T-helper 1 cell (primary cell): Measurements from ENCODE around the gene EHMT1.

ENCODE experiments used
- DNase-seq, 5 donors: peaks; one replicate each; pipeline ENCODE4 v3.0.0-alpha.2; 2012 to 2020

EHMT1 gene

DNA sequence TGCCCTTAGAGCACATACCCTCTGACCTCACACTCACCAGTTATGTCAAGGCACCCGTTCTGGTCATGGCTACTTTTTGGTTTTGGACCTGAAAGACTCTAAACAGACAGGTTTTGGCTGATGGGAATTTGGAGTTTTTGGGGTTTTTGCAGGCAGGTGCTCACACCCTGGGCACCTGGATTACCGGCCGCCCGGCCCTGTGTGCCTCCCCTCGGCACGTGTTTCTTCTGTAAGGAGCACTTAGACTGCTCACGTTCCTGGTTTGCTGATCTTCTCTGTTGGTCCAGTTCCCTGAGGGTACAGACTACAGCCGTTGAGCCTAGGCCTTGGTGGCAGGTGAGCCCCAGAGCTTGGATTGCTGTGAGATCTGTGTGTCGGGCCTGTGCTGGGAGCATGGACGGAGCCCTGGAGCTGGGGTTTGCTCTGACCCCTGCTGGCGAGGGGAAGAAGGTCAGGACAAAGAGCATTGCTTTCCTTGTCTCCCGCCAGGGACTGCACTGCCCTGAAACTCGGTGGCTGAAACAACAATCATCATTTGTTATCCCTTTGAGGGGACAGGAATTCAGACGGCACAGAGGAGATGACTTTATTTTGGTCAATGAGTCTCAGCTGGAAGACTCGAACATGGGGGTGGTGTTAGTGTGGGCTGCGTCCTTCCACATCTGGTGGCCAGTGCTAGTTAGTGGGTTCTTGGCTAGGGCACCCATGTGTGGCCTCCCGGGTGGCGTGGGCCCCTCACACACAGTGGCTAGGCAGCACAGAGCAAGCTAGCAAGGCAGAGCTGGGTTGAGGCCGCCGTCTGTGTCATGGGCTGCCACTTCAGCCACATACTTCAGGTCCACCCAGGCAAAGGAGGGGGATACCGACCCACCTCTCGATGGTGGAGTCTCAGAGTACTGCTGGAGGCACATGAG, 76.4 kb downstream of the EHMT1 start:
- DNase-seq: no peak

DNA sequence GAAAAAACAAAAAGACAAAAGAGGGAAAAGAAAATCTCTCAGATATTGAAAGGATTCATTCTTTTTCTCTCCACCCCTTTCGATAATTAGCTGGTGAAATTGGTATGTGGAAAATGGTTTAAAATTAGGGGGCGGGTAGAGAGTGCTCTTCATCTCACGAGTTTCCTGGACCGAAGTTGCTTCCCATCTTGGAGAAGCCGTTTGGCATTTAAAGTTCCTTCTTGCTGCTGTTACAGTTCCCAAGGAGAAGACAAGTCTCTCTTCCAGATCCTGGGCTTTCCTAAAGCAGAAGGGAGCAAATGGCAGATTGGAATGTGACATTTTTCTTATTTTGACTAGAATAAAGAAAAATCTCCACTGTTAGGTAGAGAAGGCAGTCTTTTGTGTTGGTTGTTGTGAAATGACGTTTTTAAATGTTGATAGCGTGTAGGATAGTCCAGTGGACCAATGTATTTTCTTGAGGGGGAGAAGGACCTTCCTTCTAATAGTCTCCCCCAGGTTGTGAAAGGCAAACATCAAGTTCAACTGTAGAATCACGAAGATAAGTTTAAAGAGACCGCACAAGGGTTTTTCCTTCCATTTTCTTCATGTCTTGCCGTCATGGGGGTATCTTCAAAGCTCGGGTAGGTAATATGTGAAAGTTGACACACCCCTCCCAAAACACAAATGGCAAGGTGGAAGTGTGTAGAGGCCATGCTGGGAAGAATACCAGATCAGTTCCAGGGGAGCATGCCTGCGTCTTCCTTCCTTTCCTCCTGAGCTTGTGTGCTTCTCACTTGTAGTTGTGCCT, 77.5 kb downstream of the EHMT1 start:
- DNase-seq: no peak

DNA sequence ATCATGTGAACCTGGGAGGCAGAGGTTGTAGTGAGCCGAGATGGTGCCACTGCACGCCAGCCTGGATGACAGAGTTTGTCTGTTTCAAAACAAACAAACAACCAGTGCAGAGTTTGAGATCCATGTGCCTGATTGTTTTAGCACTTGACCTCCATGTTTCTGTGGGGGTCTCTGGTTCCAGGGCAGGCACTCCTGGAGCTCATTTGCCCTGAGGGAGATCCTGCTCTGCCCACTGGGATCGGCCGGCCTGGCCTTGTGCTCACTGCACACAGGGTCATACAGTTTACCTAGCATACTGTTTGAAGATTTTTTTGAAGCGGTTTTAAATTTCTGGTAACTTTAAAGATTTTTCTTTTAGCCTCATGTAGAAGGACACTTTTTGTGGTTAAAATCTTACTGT, 78.4 kb downstream of the EHMT1 start:
- no peak for DNase-seq

- no peak for DNase-seq
Observed at GRCh38 chr9:137697832-137698231, 79.0 kb downstream of the EHMT1 start.

DNA sequence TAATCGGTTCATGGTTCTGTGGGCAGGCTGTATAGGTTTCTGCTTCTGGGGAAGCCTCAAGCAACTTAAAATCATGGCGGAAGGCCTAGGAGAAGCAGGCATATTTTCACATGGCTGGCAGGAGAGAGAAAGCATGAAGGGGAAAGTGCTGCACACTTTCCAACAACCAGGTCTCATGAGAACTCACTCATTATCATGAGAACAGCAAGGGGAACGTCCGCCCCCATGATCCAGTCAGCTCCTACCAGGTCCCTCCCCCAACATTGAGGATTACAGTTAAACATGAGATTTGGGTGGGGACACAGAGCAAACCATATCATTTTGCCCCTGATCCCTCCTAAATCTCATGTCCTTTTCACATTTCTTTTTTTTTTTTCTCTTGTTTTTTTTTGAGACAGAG, 82.1 kb downstream of the EHMT1 start:
- no peak for DNase-seq

GRCh38 chr9:137702615-137703379, 84.0 kb downstream of the EHMT1 start:
- no peak for DNase-seq

DNA sequence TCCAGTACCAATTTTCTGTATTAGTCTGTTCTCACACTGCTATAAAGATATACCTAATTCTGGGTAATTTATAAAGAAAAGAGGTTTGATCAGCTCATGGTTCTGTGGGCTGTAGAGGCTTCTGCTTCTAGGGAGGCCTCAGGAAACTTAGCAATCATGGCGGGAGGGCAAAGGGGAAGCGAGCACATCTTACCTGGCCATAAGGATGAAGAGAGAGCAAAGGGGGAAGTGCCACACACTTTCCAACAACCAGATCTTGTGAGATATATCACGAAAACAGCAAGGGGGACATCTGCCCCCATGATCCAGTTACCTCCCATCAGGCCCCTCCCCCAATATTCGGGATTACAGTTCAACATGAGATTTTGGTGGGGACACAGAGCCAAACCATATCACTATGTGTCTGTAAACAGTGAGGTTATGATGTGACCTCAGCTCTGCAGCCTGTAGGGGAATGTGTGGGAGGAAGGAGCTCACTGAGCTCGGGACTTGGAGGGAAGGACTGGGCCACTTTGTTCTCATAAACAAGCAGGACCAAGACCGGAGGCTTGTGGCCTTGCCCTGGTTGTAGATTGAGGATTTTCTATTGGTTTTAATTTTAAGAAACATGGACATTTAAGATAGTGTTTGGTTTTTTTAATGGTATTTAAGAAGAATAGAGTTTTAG, 85.2 kb downstream of the EHMT1 start:
- no peak for DNase-seq

DNA sequence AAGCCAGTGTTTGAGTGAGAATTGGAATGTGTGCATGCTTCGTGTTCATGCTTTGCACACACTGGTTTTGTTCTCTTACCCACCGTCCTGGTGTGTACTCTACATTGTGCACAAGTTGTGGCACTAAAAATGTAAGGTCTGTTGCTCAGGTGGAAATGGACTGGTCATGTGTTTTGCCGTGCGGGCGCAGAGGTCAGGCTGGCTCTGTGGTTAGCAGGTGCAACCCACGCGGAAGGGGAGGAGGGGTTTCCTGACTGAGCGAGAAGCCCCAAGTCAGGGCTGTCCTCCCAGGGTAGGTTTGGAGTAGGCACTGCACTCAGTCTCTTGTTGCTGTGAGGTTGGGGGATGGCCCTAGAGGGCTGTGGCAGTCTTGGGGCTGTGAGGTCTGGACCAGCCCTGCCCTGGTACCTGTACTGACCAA, 86.6 kb downstream of the EHMT1 start:
- peak in 1 of 5 donors; percentile 27 for DNase-seq

- no peak for DNase-seq
Observed at GRCh38 chr9:137705906-137706305, 87.1 kb downstream of the EHMT1 start.

DNA sequence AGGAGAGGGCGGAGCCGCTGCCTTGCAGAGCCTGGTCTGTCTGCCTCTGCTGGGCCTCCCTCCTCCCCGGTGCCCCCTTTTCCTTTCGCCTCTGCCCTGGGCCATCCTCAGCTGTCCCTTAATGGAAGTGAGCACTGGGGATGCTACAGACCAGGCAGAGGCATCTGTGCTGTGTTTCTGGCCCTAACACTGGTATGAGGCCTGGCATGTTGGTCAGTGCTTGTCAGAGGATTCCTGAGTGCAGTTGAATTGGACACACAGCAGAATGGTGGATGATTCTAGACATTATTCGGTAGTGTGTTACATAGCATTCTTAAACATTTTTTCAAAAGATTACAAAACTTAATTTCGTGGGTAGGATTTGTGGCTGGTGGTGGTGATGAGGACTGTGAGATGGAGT, 88.6 kb downstream of the EHMT1 start:
- no peak for DNase-seq

DNA sequence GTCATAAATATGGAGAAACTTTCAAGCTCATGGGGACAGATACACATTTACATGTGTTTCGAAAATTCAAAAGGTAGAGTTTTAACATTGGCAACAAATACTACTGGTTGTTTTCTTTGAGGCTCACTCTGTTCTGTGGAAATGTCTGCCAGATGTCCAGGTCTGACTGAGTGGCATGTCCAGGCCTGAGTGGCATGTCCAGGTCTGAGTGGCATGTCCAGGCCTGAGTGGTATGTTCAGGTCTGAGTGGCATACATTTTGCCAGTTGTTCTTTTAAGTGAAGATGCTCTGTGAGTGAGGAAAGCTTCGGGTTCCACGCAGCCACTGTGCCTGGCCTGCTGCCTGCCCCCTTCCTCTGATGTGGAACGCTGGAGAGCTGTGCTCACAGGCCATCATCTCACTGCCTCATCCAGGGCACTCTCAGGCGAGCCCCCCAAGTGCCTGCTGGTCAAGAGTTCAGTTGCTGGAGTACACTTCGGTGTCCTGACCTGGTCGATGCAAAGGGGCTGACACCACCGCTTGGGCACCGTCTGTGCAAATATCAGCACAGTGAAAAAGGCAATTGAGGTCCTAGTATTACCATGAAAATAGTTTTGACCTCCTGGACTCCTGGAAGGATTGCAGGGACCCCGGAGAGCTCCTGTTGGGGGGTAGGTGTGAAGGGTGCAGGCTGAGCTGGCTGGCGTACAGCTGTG, 89.9 kb downstream of the EHMT1 start:
- no peak for DNase-seq

GRCh38 chr9:137709411-137710101, 90.8 kb downstream of the EHMT1 start:
- no peak for DNase-seq

GRCh38 chr9:137710704-137711103, 91.9 kb downstream of the EHMT1 start:
- DNase-seq: no peak

DNA sequence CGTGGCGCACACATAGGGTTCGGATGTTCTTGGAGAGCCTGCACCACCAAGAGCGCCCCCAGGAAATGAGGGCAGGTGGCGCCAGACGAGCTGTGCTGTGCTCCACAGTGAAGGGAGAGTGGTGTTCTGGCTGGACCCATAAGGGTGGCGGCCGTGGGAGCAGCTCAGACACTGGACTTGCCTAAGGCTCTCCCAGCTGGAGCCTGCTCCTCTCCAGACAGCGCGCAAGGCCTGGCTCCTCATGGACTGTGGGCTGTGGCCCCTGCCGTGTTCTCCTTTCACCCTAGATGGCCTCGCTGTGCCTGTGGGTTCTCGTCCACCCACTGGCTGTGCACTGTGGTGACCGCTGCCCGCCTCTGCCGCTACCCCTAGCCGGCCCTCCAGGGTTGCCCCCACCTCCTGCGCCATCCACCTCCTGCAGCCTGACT, 92.9 kb downstream of the EHMT1 start:
- DNase-seq: no peak

DNA sequence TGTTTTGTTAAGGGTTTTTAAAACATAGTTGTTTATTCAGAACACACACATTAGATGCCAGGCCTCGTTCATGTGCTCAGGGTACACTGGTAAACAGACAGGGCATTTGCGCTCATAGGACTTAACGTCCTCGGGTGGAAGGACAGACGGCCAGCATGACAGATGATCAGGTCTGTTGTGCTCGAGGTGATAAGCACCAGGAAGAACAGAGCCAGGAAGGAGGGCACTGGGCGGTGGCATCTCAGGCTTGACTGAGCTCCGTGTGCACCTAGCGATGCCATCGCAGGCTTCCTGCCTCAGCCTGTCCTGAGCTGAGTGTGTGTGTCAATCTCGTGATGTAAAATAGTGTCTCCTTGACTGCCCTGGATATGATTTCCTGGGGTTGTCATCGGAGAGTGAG, 96.5 kb downstream of the EHMT1 start:
- DNase-seq: no peak

DNA sequence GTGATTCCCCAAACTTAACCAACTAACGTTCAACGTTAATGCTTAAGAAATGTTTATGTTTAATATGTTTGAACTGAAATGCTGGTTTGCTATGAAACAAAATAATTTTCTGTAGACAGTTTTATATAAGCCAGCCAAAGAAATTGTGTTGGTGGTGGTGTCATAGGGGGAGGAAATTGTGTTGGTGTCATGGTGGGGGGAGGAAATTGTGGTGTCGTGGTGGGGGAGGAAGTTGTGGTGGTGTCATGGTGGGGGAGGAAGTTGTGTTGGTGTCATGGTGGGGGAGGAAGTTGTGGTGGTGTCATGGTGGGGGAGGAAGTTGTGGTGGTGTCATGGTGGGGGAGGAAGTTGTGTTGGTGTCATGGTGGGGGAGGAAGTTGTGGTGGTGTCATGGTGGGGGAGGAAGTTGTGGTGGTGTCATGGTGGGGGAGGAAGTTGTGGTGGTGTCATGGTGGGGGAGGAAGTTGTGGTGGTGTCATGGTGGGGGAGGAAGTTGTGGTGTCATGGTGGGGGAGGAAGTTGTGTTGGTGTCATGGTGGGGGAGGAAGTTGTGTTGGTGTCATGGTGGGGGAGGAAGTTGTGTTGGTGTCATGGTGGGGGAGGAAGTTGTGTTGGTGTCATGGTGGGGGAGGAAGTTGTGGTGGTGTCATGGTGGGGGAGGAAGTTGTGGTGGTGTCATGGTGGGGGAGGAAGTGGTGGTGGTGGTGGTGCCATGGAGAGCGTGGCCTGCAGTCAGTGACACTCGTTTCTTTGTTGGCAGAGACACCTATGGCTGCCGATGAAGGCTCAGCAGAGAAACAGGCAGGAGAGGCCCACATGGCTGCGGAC, 97.3 kb downstream of the EHMT1 start:
- peak in 1 of 5 donors; percentile 20 for DNase-seq

DNA sequence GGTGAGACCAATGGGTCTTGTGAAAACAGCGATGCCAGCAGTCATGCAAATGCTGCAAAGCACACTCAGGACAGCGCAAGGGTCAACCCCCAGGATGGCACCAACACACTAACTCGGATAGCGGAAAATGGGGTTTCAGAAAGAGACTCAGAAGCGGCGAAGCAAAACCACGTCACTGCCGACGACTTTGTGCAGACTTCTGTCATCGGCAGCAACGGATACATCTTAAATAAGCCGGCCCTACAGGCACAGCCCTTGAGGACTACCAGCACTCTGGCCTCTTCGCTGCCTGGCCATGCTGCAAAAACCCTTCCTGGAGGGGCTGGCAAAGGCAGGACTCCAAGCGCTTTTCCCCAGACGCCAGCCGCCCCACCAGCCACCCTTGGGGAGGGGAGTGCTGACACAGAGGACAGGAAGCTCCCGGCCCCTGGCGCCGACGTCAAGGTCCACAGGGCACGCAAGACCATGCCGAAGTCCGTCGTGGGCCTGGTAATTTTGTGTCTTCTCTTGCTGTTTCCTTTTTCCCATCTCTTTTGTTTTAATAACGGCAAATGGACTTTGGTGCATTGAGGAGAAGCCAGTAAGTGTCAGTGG, 98.0 kb downstream of the EHMT1 start:
- DNase-seq: no peak

DNA sequence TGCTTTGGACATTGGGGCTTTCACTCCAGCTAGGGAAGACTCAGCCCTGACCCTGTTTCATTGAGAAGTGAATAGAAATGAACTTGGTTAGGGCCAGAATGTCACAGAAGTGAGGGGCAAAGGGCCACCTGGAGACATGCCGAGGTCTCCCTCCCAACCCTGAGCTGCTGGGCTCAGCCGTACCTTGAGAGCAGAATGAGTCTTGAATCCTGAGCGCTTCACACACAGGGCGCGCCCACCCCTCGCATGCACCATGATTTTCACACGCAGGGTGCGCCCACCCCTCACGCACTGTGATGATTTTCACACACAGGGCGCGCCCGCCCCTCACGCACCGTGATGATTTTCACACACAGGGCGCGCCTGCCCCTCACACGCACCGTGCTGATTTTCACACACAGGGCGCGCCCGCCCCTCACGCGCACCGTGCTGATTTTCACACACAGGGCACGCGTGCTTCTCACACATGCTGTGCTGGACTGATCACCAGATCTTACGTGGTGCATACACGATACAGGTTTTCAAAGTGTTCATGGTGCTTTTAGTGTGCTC, 99.0 kb downstream of the EHMT1 start:
- DNase-seq: no peak

DNA sequence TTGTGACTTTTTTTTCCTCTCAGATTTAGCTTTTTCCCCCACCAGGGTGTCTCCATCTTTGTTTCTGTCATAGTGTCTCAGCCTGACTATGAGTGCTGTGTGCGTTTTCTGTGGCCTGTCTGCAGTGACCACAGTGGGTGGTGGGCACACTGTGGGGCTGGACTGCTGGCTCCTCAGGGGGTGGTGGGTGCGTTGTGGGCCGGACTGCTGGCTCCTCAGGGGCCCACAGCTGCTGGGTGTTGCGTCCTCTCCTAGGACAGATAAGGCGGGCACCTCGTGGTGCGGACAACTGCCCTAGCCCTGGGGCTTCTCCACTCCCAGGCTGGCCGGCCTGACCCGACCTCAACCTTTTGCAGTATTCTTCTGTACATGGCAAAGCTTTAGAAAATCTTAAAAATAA, 100.4 kb downstream of the EHMT1 start:
- DNase-seq: no peak
